Measurements from ENCODE around the gene SAMD4A.
A peak's percentile ranks its signal among the peaks of the same experiment; 100 is the strongest.

Gene SAMD4A

DNA sequence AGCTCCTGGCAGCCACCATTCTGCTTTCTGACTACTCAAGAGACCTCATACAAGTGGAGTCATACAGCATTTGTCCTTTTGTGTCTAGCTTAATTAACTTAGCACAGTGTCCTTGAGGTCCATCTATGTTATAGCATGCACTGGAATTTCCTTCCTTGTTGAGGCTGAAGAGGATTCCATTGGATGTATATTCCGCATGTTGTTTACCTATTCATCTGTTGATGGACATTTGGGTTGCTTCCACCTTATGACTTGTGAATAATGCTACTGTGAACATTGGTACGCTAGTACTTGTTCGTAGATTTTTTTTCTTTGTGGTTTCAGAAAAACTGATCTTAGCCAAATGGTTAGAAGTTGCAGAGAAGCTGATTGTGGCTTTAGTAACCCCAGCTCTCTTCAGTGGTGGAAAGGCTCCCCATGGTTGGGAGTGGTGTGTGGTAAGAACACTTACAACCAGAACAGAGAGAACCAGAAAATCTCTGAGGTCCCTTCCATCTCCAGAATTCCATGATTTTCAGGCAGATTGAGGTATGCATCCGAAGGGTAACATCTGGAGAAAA is 118.4 kb downstream of the SAMD4A start:
- peaks cover 58% of the 10 kb centered on the region for H3K4me1 ChIP-seq (ENCODE audit: insufficient read depth, poor library complexity, severe bottlenecking)
- H3K27me3 ChIP-seq (ENCODE audit: insufficient read depth, poor library complexity, severe bottlenecking) = no peaks in the 10 kb centered on the region
- no peak overlapping the region for H3K4me3 ChIP-seq (ENCODE audit: severe bottlenecking)
- peak overlapping the region; percentile 97 for H3K27ac ChIP-seq (ENCODE audit: poor library complexity, severe bottlenecking)
- ATAC-seq (ENCODE audit: low read depth) (no peak), DNase-seq (ENCODE audit: low spot score) (no peak)
- no peaks in the 10 kb centered on the region for H3K9me3 ChIP-seq (ENCODE audit: severe bottlenecking)
- no peaks in the 10 kb centered on the region for H3K36me3 ChIP-seq (ENCODE audit: low read depth)
- TF ChIP-seq, protein P1, sequence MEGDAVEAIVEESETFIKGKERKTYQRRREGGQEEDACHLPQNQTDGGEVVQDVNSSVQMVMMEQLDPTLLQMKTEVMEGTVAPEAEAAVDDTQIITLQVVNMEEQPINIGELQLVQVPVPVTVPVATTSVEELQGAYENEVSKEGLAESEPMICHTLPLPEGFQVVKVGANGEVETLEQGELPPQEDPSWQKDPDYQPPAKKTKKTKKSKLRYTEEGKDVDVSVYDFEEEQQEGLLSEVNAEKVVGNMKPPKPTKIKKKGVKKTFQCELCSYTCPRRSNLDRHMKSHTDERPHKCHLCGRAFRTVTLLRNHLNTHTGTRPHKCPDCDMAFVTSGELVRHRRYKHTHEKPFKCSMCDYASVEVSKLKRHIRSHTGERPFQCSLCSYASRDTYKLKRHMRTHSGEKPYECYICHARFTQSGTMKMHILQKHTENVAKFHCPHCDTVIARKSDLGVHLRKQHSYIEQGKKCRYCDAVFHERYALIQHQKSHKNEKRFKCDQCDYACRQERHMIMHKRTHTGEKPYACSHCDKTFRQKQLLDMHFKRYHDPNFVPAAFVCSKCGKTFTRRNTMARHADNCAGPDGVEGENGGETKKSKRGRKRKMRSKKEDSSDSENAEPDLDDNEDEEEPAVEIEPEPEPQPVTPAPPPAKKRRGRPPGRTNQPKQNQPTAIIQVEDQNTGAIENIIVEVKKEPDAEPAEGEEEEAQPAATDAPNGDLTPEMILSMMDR (IDR thresholded peaks at IDR 0.05; ENCODE audit: poor library complexity, severe bottlenecking) = no peak

DNA sequence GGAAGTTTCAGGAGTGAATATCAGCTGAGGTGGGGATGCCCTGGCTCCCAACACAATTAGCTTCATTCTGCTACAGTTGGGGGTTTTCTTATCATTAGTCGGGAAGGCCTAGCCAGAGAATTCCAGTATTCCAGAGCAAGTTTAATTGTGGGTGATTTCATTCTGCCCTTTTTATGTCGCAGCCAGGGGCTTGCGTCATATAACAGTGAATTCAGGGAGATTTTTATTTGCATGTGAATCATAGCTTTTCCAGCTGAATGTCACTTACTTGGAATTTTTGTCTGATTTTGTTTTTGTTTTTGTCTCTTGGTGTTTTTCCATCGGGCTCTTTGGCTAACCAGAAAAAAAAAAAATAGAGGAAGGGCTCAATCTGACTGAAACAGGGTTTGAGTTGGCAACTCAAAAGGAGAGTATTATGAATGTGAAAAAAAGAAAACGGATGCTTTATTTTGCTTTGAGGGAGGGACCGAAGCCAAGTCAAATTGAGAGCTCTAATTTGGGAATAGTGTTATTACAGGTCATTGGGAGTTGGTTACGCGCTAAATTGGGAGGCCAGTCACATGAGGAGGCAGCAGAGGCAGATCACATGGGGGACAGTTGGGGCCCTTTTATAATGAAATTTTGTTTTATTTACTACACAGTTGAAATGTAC is 119.4 kb downstream of the SAMD4A start:
- Histone ChIP-seq H3K4me3 (ENCODE audit: severe bottlenecking) (no peak overlapping the region), H3K9me3 (ENCODE audit: severe bottlenecking) (no peaks in the 10 kb centered on the region), H3K36me3 (ENCODE audit: low read depth) (no peaks in the 10 kb centered on the region), H3K27ac (ENCODE audit: poor library complexity, severe bottlenecking) (peak overlapping the region; percentile 97), H3K4me1 (ENCODE audit: insufficient read depth, poor library complexity, severe bottlenecking) (peaks cover 52% of the 10 kb centered on the region), H3K27me3 (ENCODE audit: insufficient read depth, poor library complexity, severe bottlenecking) (no peaks in the 10 kb centered on the region)
- DNase-seq (ENCODE audit: low spot score) = no peak
- no peak for ATAC-seq (ENCODE audit: low read depth)
- TF ChIP-seq, protein P1 (IDR thresholded peaks at IDR 0.05; ENCODE audit: poor library complexity, severe bottlenecking) = no peak

DNA sequence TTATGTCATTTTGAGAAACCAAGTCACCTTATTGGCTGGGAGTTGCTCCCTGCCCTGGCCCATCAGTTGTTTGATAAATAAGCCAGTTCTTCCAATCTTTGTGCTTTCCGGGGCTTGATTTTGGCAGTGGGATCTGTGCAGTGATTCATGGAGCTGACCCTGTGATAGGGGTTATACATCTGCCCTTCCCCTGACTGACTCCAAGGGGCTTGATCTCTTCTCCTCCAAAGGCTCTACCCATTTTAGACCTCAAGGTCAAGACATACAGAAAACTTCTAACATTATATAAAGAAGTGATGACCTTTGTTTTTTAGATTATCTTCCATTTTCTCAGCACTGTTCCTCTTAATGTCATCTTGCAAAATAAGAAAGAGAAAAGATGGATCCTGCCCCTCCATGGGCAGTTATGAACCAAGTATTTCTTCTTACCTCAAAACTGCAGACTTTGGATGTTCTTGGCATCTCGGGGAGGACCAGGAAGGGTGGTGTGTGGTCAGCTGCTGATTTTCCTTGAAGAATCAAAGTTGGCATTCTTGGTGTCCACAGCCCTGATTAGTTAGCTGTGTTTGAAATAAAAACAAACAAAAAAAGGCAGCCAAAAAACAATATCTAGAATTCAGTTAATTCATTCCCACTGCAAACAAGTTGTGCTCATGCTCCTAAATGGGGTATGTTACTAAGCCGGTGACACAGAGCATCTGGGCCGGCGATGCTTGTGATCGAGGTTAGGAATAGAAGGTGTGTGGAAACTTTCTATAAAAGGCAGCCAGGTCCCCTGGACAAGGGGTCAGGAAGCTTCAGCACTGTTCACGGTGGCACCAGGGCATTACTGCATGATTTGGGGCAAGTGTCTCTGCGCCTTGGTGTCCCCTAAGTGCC is 120.2 kb downstream of the SAMD4A start:
- H3K27ac ChIP-seq (ENCODE audit: poor library complexity, severe bottlenecking) = peak overlapping the region; percentile 97
- no peaks in the 10 kb centered on the region for H3K9me3 ChIP-seq (ENCODE audit: severe bottlenecking)
- H3K4me1 ChIP-seq (ENCODE audit: insufficient read depth, poor library complexity, severe bottlenecking) = peaks cover 44% of the 10 kb centered on the region
- TF ChIP-seq, protein P1 (IDR thresholded peaks at IDR 0.05; ENCODE audit: poor library complexity, severe bottlenecking) = no peak
- DNase-seq (ENCODE audit: low spot score) (no peak), ATAC-seq (ENCODE audit: low read depth) (no peak)
- no peaks in the 10 kb centered on the region for H3K36me3 ChIP-seq (ENCODE audit: low read depth)
- no peaks in the 10 kb centered on the region for H3K27me3 ChIP-seq (ENCODE audit: insufficient read depth, poor library complexity, severe bottlenecking)
- no peak overlapping the region for H3K4me3 ChIP-seq (ENCODE audit: severe bottlenecking)

DNA sequence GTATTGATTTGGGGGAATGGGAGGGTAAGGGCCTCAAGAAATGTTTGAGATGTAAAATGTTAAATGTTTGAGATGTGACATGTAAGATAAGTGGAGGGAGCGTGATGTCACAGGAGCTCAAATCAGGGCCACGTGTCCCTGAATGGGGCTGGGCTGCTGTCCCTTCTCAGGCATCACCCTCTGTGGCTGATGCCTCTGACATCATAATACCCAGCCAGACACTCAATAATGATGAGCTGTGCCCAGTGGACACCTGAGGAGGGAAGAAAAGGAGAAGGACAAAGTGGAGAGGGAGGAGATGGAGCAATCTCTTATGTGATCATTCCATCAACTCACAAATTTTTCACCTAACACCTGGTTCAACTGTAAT is 120.8 kb downstream of the SAMD4A start:
- ATAC-seq (ENCODE audit: low read depth) = no peak

More for the DNA sequence above, 120.8 kb downstream of the SAMD4A start:
- TF ChIP-seq, protein P1 (IDR thresholded peaks at IDR 0.05; ENCODE audit: poor library complexity, severe bottlenecking) = no peak
- H3K27ac ChIP-seq (ENCODE audit: poor library complexity, severe bottlenecking) = no peak overlapping the region
- DNase-seq (ENCODE audit: low spot score) = no peak
- H3K9me3 ChIP-seq (ENCODE audit: severe bottlenecking) = no peaks in the 10 kb centered on the region
- no peaks in the 10 kb centered on the region for H3K36me3 ChIP-seq (ENCODE audit: low read depth)
- peaks cover 38% of the 10 kb centered on the region for H3K4me1 ChIP-seq (ENCODE audit: insufficient read depth, poor library complexity, severe bottlenecking)
- H3K4me3 ChIP-seq (ENCODE audit: severe bottlenecking) = no peak overlapping the region
- H3K27me3 ChIP-seq (ENCODE audit: insufficient read depth, poor library complexity, severe bottlenecking) = no peaks in the 10 kb centered on the region

Measured in RWPE2 (cell line).